Stimulated activated CD8-positive, alpha-beta memory T cell treated with anti-CD3 and anti-CD28 coated beads, Interleukin-15, amount 100 ng/mL, for 48 hours (primary cell): ENCODE data around the gene RABL6.
"Not testable (repeated sequence)": the region's sequence is repeated elsewhere in the genome, so short reads cannot be mapped to it uniquely, and the experiment has no call there.

Source experiments
- DNase-seq, 2 donors: peaks; one replicate each; pipeline ENCODE4 v3.0.0-alpha.2; 2020; ENCODE audit warnings: low read depth in 2 of 2

RABL6 gene

GRCh38 chr9:136776947-136777346, 30.8 kb upstream of the RABL6 start:
- no peak for DNase-seq

GRCh38 chr9:136777359-136777758, 30.4 kb upstream of the RABL6 start:
- DNase-seq, result no peak

- DNase-seq, result no peak
These were observed 27.9 kb upstream of the RABL6 start for GRCh38 chr9:136779808-136780207.

- DNase-seq, result no peak
These were observed 25.3 kb upstream of the RABL6 start for GRCh38 chr9:136782452-136782851.

GRCh38 chr9:136784249-136784996, 23.3 kb upstream of the RABL6 start:
- no peak for DNase-seq

- no peak for DNase-seq
These were observed 22.8 kb upstream of the RABL6 start for GRCh38 chr9:136784997-136785361.

GRCh38 chr9:136785565-136786355, 22.0 kb upstream of the RABL6 start:
- not testable (repeated sequence) for DNase-seq

- DNase-seq, result no peak
These were observed 21.3 kb upstream of the RABL6 start for GRCh38 chr9:136786451-136786850.

- DNase-seq, result not testable (repeated sequence)
These were observed 20.8 kb upstream of the RABL6 start for GRCh38 chr9:136786983-136787382.

- peak; percentile 62 to 63 for DNase-seq
These were observed 19.9 kb upstream of the RABL6 start for GRCh38 chr9:136787690-136788400.

GRCh38 chr9:136788644-136789522, 18.9 kb upstream of the RABL6 start:
- not testable (repeated sequence) for DNase-seq

GRCh38 chr9:136789523-136789937, 18.2 kb upstream of the RABL6 start:
- DNase-seq, result no peak

- peak; percentile 100 for DNase-seq
These were observed 16.9 kb upstream of the RABL6 start, which contains the start of gene TMEM141 for GRCh38 chr9:136790640-136791515. Gene TMEM141 (plus strand): TSS chr9:136791344. CDS start chr9:136791371, 27 bp downstream.

GRCh38 chr9:136791516-136792276, 16.1 kb upstream of the RABL6 start:
- DNase-seq, result peak in 1 of 2 donors; percentile 38

GRCh38 chr9:136792321-136793085, 15.2 kb upstream of the RABL6 start:
- DNase-seq, result no peak

- no peak for DNase-seq
These were observed 14.4 kb upstream of the RABL6 start for GRCh38 chr9:136793086-136793946.

- no peak for DNase-seq
These were observed 13.3 kb upstream of the RABL6 start for GRCh38 chr9:136794281-136794999.
